GM21723 (cell line): Measurements from ENCODE around the gene DUSP28.

Experiments
- ATAC-seq: cut with Tn5 transposase; IDR thresholded peaks from one replicate; pipeline ENCODE4 v1.9.1; 2021; ENCODE audit warnings: mild to moderate bottlenecking, moderate library complexity; ENCODE audit not compliant: unreplicated experiment

DUSP28 gene

DNA sequence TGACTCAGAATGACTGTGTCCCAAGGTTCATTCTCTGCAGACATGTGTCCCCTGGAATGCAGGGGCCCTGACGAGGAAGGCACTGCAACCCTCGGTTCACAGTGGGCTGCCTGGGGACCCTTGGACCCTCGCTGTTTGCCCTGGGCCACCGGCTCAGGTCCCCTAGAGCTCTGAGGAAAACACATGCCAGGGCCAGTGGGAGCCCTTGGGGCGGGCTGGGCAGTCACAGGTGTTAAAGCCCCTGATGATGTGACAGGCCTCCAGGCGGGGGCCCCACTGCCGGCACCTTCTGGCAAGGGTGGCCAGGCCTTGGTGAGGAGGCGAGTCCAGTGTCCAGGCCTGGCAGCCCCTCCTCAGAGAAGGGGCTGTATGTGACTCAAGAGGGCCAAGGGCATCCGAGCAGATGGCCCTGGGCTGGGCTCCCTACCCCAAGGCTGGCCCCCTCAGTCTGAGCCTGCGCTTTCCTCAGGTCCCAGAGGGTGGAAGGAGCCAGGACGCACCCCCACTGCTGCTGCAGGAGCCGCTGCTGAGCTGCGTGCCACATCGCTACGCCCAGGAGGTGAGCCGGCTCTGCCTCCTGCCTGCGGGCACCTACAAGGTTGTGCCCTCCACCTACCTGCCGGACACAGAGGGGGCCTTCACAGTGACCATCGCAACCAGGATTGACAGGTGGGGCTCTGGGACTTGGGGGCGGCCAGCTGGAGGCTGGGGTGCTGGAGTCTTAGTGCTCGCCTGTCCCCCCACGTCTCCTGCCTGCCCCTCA is 37.4 kb downstream of the DUSP28 start:
- ATAC-seq: no peak

DNA sequence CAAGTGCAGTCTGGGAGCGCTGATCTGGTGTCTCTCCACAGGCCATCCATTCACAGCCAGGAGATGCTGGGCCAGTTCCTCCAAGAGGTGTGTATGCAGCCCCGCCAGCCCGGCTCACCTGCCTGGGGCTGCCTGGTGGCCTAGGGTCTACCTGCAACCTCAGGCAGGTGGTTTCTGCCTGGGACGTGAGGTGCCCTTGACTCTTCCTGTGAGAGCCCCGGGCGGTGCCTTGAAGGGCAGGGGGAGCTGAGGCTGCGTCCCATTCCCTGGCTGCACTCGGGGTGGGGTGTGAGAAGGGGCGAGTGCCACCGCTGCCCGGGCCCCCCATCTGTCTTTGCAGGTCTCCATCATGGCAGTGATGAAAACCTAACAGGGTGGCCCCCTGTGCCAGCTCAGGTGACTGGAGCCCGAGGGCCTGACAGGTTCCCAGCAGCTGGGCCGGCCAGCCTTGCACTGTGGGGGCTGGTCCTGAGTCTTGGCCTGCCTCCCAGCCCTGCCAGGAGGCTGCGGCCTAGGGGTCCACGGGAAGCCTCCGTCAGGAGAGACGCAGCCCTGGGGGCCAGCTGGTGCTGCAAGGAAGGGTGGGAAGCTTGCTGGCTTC is 38.3 kb downstream of the DUSP28 start:
- no peak for ATAC-seq

DNA sequence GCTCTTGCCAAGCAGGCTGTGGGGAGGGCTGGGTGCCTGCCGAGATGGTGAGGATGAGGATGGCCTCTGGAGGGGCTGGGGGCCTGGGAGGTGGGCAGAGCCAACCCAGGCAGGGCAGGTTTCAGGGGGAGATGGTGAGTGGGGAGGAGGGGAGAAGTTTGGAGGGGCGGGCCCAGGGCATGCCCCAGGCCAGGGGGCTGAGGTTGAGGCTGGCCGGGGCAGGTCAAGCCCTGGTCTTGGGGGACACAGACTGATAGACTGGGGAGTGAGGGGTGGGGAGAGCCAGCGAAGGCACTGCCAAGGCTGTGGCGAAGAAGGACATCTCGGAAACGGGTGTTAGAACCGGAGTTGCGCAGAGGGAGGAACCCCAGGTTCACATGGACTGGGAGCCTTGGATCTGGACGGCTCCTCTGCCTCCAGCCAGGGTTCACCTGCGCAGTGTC is 39.0 kb downstream of the DUSP28 start:
- ATAC-seq: no peak

DNA sequence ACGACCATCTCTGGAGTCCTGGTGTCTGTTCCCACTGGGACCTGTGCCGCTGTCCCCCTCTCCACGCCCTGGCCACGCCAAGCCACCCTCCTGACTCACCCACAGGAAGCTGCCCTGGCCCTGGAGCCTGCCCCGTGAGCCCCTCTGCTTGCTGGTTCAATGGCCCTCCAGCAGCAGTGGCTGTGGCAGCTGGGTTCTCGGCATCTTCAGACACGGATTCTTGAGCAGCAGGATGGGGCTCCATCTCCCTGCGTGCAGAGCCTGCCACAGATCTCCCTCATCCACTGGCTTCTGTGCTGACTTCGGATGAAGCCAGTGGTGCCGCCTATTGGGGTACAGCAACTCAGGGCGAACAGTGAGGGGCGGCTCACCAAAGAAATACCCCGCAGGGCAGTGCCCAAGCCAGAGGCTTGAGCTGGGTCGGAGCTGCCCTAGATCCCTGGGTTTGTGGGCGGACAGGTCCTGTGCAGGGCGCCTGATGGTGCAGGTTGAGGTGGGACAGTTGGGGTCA is 40.3 kb downstream of the DUSP28 start:
- ATAC-seq: no peak

DNA sequence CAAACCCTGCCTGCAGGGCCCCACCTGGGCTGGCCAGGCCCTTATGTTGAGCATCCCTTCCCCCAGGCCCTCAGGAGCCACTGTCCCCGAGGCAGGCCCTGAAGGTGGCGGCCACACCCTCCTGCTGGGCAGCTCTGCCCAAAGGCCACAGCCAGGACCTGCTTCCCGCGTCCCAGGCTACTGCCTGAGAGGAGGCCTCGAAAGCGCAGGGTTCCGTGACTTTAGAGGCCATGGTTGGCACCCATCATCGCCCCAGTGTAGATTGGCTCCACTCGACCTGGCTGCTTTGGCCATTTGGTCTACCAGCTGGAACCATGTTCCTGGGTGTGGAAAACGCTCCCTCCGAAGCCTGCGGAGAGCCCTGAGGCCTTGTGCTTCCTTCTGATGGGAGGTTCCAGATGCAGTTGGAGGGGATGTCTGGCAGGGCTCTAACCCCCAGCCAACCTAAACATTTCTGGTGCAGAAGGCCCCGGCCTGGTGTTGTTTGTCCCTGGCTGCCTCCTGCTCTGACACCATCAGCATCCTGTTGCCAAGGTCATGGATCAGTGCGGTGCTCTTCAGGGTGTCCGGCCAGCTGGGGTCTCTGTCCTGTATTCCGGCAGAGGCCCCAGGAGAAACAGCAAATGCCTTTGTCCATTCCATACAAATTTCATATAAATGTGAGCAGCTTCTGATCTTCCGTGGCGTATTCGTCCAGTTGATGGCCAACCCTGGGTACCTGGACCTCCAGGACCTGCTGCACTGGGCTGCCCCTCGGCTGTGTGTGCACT is 41.1 kb downstream of the DUSP28 start:
- ATAC-seq: no peak

DNA sequence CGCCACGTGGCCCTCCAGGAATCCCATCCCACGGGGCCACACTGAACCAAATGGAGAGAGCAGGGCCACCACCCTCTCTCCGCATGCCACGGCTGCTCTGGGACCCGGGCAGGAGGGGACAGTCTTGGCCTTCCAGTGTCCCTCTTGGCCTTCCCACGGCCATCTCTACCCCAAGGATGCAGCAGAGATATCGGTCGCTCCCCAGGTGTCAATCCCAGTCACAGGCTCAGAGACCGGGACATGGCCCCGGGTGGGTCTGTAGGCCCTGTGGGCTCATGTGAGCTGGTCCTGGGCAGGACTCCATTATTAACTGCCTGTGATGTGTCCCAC is 41.6 kb downstream of the DUSP28 start:
- no peak for ATAC-seq

DNA sequence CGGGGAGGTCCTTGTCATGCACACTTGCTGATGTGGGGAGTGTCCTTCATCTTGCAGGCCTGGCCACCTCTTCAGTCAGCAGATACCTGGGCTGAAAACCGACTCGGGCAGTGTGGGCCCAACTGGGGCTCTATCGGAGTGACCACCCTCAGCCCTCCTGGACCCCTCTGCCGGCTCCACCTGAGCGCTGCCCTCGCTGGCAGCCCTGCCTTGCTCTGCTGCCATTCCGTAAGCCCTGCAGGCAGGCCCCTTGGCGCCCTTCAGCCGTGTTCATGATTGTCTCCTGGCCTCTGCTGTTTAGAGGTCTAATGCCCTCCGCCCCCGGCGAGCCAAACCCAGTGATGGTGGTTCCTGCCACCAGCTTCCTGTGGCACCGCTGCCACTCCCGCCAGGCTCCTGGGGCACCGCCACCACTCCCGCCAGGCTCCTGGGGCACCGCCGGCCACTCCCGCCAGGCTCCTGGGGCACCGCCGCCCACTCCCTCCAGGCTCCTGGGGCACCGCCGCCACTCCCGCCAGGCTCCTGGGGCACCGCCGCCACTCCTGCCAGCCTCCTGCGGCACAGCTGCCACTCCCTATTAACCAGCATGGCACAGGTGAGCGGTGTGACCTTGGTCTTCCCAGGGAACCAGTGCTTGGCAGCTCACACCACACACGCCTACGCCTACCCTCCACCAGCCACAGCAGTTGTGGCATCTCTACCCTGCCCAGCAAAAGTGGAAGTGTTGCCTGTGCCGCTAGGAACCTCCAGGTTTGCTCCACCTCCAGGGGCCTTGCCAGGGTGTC is 42.3 kb downstream of the DUSP28 start:
- no peak for ATAC-seq

DNA sequence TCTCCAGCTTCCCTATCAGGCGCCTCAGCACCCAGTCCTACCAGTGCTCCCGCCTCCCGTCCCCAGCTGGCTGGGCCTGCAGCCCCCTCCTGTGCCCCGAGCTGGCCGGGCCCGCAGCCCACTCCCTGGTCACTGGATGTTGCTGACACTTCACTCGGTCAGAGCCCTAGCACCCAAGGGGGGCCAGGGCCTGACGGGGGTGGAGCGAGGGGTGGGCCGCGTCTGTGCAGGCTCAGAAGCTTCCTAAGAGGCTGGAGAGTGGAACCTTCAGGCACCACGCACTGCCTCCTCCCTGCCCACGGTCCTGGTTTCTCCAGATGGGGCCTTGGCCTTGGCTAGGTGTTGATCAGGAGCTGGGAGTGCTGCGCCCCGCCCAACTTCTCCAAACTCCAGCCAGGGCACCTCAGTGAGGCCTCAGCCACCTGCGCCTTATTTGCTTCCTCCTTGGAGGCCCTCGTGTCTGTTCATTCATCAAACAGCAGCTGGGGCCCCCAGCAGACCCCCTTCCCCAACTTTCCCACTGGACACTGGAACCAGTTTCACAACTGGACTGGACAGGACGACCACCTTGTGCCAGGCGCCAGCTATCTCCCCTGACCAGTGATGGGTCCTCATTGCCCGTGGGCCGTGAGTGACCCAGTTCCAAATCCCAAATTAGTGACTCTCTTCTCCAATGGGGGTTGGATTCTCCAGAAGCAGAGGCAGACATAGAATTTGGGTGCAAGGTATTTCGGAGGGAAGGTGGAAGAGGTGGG is 43.1 kb downstream of the DUSP28 start:
- ATAC-seq: no peak

DNA sequence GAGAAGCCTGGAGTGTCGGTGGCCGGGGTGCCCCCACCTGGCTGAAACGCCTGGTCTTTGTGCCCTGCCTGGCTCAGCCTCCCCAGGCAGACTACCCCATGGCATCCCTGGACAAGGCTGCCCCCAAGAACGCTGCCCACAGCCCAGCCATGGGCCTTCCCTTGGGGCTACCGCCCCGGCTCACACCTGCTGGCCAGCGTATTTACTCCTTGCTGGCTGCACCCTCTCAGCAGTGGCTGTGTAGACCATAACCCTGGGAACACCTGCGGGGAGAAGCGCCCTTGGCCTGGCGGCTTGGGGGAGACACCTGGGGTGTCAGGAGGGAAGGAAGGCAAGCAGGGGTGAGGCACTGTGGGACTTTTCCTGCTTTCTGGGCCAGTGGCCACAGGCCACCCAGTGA is 43.7 kb downstream of the DUSP28 start:
- ATAC-seq: no peak

DNA sequence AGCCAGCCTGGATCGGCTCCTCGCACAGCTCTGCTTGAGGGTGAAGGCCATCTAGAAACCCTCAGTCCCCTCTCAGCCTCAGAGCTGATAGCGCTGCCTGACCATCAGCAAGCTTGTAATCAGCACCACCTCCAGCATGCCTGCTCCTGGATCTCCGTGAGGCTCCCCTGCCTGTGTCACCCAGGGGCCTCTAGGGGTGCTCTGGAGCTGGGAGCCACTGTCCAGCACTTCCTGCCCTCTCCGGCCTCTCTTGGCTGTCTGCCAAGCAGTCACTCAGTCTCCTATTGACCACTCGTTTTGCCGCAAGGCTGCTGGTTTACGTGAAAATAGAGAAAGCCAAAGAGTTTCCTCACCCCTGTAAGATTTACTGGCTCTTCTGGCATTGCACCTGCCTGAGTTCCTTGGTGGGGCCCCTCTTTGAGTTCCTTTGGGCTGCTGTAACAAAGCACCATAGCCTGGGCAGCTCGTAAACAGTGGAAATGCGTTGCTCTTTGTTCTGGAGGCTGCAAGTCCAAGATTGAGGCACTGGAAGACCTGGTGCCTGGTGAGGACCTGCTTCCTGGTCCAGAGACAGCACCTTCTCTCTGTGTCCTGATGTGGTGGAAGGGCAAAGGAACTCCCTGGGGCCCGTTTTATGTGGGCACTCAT is 44.3 kb downstream of the DUSP28 start:
- ATAC-seq: no peak

DNA sequence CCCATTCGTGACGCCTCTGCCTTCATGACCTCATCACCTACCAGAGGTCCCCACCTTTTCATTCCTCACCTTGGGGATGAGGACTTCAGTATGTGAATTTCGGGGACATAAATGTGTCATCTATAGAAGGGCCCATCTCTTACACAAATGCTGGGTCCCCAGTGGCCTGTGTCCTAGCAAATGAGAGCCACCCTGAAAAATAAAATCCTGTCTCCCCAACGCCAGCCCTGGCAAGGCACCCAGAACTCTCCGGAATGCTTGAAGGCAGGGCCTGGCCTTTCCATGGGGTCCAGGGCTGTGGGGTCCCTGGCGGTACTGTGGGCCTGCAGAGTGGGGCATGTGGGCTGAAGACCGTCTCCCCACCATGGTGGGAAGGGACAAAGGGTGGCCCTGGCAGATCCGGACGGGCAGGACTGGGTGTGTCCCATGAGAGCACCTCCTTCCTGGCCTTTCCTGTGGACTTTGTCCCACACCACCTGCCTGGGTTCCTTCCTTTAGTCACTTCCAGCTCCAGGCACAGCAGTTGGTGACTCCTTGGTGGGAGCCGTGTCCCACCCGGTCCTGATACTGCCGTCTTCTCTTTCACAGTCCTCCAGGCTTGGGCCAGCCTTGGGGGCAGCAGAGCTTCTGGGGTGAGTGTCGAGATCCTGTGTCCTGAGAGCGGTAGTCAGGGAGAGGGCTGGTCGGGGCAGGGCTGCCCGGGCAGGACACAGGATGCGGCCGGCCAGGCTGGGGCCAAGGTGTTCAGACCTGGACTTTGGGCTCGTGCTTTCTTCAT is 45.0 kb downstream of the DUSP28 start:
- ATAC-seq: no peak

DNA sequence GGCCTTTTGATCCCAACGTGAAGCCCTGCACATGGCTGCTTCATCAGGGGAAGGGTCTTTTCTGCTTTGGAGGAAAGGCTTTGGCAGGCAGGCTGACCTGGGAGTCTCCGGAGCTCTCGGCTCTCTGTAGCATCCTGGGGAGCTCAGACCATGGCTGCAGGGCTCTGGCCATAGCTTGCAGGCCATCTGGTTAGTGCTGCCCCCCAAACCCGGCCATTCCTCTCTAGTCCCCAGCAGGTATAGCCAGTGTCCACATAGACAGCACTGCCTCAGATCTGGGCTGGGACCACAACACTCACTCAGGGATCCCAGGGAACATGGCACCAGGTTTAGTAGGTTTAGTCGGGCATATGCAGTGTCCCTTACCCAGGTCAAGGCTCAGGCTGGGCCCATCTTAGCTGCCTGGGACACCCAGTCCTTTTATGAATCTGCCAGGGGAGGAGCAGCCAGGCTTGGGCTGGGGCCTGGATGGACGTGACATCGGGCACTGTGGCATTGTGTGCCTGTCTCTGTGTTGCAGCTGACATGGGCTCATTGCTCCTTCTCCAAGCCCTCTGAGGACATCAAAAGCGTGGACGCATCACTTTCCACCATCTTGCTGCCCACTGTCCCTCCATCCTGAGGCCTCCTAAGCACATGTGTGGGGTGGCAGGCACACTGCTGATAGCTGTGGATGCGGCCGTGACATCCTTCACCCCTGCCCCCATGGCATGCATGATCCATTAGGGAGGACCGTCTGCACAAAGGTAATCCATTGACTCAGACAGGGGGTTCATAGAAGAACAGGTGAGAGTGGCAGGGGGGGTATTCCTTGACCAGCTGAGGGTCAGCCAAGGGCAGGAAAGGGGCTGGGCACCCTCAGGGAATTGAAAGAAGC is 45.9 kb downstream of the DUSP28 start:
- ATAC-seq: no peak

DNA sequence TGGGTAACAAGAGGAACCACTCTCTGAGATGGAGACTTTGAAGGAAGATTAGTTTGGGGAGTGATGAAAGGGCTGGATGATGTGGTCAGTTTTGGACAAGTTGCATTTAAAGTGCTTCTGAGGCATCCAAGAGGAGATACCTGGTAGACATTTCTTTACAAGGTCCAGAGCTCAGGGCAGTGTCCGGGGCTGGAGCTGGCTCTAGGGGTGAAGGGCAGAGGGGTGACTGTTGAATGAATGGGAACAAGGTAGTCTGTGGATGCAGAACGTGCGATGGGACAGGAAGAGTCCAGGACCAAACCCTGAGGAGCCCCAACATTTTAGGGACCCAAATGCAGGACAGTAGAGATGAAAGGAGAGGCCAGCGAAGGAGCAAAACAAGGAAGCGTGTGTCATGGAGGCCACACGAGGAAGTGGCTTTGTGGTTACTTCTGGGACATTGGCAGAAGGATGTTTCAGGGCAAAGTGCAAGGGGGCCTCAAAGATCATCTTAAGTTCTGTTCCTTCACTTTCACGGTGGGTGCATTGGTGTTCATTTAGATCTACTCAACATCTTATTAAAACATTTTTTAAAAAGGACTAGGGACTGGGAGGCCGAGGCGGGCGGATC is 51.5 kb downstream of the DUSP28 start:
- no peak for ATAC-seq
